HG03064 (cell line): ENCODE data around the gene KBTBD7.
"Not testable (repeated sequence)": the region's sequence is repeated elsewhere in the genome, so short reads cannot be mapped to it uniquely, and the experiment has no call there.

Source experiments
- ATAC-seq: cut with Tn5 transposase; IDR thresholded peaks from one replicate; pipeline ENCODE4 v1.9.1; 2021; ENCODE audit warnings: low read depth; ENCODE audit not compliant: unreplicated experiment

Gene KBTBD7

DNA sequence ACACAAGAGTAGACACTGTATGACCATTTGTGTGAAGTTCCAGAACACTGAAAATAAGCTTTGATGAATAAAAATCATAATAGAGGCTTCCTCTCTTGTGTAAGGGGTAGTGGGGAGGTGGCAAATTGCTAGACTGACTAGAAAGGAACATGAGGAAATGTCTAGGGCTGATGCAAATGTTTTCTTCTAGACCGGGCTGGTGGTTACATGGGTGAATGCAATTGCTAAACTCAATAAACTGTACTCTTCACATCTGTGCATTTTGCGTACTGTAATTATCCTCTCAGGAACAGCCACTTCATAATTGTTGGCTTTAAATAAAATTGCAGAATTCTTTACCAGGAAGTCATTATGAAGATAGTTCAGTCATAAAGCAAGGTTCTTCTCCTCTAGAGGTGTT is 5.2 kb upstream of the KBTBD7 start:
- no peak for ATAC-seq

- ATAC-seq = no peak
These were observed 4.7 kb upstream of the KBTBD7 start for GRCh38 chr13:41199079-41199478.

DNA sequence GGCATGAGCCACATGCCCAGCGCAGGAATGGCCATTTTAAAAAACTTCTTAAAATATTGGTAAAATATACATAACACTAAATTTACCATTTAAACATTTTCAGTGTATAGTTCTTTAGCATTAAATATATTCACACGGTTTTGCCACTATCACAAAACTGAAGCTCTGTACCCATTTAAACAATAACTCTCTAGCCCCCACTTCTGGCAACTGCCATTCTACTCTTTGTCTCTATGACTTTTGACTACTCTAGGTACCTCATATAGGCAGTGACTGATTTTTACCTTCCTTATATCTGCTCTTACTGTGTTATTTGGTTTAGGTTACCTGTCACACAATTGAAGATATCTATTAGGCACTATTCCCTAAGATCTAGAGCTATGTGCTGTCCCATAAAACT is 2.3 kb upstream of the KBTBD7 start:
- no peak for ATAC-seq

- no peak for ATAC-seq
These were observed 1.6 kb upstream of the KBTBD7 start for GRCh38 chr13:41196011-41196410.

GRCh38 chr13:41193469-41193868 is 900 bp downstream of the KBTBD7 start:
- no peak for ATAC-seq

DNA sequence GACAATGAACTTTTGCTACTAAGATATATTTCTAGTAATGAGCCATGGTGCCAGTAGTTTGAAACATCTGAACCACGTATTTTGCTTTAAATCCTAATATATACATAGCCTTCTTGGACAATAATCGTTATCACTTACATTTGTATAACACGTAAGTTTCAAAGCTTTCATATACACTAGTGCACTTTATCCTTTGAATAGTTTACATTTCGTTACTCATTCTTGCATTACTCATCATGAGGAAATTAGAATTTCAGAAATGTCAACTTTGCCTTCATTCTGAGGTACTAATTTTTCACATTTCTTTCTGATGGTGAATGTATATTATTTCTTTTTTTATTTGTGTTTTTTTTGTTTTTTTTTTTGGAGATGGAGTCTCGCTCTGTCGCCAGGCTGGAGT is 5.8 kb downstream of the KBTBD7 start:
- ATAC-seq = no peak

DNA sequence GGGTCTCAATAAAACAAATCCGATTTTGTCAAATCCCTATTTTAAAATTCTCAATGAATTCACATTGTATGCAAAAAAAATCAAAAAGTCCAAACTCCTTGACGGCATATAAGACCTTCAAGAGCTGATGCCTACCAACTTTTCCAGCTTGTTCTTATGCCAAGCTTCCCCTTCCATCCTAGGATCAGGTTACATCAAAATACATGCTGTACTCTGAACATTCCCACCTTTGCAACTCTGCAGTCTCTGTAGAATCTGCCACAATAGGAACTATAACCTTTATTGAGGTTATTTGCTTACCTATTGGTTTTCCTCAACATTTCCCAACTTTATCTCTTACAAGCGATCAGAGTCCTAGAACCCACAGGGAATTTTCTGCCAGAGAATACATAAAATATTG is 7.9 kb downstream of the KBTBD7 start:
- no peak for ATAC-seq

DNA sequence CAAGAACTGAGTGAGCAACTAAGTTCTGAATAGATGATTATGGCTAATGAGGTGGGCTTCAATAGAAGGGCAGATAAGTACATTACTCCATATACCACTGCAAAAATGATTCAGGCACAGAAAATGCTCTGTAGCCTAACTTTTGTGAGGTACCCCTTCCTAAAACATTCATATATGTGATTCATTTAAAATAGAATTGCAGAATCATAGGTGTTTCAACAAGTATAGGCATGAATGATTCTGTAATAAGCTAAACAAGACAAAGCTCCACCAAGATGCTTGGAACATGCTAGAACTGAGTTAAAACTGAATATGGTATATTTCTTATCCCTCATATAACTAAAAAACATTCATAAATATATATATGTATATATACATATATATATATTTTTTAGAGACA is 12.1 kb downstream of the KBTBD7 start:
- ATAC-seq = no peak

GRCh38 chr13:41179593-41180250 is 14.6 kb downstream of the KBTBD7 start:
- no peak for ATAC-seq

- ATAC-seq = no peak
These were observed 16.3 kb downstream of the KBTBD7 start for GRCh38 chr13:41178040-41178439.

GRCh38 chr13:41177616-41178015 is 16.8 kb downstream of the KBTBD7 start:
- no peak for ATAC-seq

- not testable (repeated sequence) for ATAC-seq
These were observed 18.8 kb downstream of the KBTBD7 start for GRCh38 chr13:41175576-41175975.

GRCh38 chr13:41162151-41162550 is 32.2 kb downstream of the KBTBD7 start:
- no peak for ATAC-seq

DNA sequence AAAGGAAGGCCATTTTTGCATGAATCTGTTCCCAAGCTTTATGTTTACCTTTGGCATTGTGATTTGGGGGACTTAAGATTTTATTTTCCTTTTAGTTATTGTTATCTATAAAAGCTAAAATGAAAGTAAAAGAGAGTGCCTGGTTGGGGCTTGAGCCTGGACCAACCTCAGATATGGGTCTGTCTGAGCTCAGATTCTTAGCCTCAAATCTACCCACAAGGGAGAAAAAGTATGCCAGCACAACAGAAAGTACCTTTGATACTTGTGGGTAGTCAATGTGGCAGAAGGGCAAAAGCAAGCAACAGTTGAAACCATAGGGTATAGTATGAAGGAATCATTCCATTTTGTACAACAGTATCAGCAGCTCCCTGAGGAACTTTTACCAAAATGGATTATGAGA is 35.2 kb downstream of the KBTBD7 start:
- ATAC-seq = no peak

- ATAC-seq = no peak
These were observed 37.2 kb downstream of the KBTBD7 start for GRCh38 chr13:41157048-41157717.

GRCh38 chr13:41156620-41157019 is 37.7 kb downstream of the KBTBD7 start:
- ATAC-seq = no peak

DNA sequence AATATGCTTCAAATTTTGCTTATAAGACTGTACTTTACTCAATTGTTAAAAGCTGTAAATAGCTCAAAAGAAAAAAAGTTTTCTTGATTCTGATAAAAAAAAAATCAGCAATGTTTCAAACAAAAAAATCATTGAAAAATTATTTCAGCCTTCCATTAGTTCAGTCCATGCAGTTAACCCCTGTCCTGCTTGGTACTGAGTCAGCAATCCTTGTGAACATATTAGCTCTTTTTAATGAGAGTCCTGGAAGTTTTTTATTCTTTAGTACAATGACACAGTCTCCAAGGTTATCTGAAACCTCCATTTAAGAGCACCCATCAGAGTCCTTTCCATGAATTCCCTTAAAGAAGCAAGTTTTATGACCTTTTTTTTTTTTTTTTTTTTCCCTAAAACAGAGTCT is 40.3 kb downstream of the KBTBD7 start:
- no peak for ATAC-seq

DNA sequence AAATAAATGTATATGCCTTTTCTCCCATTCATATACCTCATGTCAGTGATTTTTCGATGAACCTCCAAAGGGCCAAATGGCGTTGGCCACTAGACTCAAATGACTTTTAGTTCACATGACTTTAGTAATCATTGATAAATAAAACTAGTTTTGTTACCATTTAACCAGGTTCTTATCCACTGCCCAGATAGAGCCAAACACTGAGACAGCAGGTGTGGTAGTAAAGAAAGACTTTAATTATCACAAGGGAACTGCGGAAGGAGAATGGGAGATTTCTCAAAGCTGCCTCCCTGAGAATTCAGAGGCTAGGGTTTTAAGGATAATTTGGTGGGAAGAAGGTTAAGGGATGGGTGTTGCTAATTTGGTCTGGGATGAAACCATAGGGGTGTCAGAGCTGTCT is 42.4 kb downstream of the KBTBD7 start:
- no peak for ATAC-seq

DNA sequence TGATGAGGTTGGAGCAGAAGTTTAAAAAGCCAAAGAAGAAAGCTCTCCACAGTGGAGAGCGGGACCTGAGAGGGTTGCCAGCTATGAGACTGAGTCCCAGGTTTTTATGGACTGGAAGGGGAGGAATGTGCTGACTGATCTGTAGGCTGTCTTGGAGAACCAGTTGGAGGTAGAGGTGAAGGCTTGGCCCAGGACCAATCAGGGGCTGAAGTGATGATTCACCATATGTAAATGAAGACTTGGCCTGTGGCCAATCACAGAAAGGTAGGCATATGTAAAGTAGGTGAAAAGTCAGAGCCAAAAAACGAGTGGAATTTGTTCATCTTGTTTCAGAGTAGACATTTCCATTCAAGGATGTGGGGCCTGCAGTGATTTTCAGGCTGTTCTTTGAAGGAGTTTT is 44.3 kb downstream of the KBTBD7 start:
- no peak for ATAC-seq

DNA sequence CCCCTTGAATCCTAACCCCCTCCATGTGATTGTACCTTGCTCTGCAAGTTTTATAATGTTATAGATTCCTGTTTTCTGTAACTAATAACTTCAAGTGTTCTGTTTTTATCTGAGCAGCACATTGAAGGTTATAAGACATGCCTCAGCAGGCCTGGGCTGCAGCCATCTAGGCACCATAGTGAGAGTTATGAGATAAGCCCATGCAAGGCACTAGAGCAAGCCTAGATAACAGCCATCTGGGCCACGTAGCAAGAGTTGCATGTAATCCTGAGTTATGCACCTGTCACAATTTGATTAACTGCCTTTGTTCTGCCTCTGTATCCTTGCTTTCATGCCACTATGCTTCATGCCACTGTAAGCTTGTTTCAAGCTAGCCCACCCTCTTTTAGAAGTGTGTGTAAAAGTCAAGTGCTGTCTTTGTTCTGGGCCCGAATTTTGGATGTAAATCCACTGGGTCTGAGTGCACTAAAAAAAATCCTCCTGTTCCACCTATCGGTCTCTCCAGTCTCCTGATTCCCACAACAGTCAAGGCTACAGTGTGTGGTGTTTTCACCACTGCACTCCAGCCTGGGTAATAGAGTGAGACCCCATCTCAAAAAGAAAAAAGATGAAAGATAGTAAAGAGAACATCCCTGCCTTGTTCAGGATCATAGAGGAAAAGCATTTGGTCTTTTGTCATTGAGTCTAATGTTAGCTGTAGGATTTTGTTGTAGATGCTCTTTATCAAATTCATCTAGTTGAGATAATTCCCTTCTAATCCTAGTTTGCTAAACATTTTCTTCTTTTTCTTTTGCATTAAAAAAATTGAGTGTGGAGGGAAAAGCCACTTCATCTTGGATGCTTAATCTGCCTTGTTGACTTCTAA is 45.7 kb downstream of the KBTBD7 start:
- no peak for ATAC-seq

DNA sequence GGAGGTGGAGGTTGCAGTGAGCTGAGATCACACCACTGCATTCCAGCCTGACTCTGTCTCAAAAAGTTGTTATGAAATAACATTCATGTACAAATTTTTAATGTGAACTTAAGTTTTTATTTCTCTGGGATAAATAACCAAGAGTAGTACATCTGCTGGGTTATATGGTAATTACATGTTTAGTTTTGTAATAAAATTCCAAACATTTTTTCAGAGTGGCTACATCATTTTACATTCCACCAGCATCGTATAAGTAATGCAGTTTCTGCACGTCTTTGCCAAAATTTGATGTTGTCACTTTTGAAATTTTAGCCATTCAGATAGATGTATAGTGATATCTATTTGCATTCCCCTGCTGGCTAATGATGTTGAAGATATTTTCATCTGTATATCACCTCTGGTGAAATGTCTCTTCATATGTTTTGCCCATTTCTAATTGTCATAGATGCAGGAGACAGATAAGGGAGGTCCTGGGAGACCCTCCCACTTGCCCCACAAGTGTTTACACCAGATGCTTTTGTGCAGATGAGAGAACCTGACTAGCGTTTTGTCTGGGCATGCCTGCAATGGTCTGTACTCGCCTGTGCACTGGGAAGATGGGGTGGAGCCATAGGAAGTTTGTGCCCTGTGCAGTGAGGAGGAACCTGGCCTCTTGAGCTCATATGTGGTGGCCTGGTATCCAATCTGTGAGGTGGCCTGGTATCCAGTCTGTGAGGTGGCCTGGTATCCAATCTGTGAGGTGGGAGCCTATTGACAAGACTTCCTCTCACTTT is 49.0 kb downstream of the KBTBD7 start:
- no peak for ATAC-seq
